ENCODE measurements around the gene IL26.
"Not testable (repeated sequence)": the region's sequence is repeated elsewhere in the genome, so short reads cannot be mapped to it uniquely, and the experiment has no call there.

The IL26 gene

DNA sequence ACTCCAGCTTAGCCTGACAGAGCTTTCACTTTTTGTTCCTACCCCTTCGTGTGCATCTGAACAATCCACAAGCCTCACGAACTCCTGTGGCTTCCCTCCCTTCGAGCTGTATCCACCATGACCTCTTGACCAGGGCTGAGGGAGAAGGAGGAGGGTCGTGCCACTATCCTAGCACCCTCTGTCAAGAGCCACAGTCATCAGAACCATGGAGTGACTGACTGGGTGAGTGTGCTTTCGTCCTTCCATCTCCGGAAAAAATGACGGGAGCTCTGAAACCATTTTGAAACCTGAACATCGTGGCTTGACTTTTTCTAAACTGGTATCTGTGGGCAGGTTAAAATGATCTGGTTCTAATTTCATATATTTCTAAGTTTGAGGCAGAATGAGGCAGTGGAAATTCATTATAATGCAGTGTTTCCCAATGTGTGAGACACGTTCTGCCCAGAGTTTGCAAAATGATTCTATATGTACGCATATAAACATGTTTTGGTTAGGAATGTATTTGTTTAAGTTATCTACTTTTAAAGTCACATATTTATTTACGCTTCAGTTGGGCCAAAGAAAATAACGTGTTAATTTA lies 27.0 kb downstream of the IL26 start:
- DNase-seq (ENCODE audit: low read depth): no peak

DNA sequence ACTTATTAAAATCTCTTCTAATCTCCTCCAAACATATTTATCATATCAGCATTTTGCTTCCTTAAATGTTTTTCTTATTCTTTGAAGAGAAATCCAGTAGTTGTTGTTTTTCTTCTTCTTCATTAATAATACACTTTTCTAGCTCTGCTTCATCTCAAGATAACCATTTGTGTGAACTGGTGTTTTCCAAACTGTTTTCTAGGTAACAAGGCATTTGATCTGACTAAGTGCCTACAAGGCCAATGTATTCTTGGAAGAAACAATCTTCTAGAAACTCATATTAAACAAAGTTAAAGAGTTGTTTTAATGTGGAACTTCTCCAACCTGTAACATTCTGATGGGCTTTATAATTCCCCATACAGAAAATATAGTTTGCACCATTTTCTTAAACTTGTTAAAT lies 35.3 kb downstream of the IL26 start:
- DNase-seq (ENCODE audit: low read depth): no peak

- DNase-seq (ENCODE audit: low read depth): peak; percentile 62
Observed at GRCh38 chr12:68189821-68190242, 35.8 kb downstream of the IL26 start.

DNA sequence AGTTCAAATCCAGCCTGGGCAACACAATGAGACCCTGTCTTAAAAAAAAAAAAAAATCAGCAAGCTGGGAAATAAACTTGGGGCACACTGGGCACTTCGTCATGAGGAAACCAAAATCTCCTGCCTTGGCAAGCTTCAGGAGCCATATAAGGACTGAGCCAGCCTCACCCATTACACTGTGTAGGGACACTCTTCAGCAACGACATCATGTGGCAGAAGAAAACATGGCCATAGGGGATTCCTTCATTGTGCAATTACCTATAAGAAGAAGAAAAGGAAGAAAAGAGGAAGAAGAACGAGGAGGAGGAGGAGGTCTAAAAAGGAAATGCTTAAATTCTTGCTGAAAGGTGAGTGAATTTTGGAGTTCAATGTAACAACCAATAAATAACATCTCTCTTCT lies 40.0 kb downstream of the IL26 start:
- DNase-seq (ENCODE audit: low read depth): no peak

DNA sequence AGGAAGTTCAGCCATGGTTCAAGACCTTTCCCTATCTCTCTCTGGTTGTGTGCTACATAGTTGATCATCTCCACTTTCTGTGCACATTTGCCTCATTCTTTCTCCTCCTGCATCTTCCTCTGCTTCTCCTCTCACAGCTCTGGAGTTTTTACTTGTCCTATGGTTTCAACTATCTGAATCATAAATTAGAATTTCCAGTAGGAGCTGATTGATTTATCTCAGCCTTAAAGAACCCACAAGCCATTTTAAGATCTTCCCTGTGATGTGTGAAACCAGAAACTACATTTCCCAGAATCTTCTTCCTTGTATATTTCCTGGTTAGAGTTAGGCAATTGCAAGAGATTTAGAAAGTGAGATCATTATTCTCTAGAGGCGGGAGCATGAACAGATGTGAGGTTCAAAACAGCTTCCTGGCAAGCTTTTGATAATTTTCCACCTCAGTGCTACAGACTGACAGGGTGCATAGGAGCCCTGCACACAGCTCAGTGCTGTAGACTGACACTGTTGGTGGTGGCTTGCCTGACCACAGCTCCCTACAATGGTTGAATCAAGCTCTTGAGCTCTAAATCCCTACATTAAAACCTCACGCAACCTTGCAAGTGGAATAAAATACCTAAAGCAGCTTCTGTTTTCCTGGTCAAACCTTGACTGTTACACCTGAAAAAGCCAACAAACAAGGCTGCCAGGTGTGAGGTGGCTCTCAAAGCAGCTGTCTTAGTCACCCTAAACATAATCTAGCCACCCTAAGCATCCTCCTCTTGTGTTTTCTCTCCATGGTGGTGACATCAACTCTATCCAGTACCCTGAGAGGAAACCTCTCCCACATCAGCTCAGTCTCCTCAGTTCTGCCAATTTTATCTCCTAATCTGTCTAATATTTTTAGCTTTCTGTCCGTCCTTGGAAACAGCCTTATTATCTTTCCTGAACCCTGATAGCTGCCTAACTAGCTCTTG lies 44.5 kb downstream of the IL26 start:
- peak; percentile 71 for DNase-seq (ENCODE audit: low read depth)

- no peak for DNase-seq (ENCODE audit: low read depth)
Observed at GRCh38 chr12:68178774-68179439, 46.7 kb downstream of the IL26 start.

DNA sequence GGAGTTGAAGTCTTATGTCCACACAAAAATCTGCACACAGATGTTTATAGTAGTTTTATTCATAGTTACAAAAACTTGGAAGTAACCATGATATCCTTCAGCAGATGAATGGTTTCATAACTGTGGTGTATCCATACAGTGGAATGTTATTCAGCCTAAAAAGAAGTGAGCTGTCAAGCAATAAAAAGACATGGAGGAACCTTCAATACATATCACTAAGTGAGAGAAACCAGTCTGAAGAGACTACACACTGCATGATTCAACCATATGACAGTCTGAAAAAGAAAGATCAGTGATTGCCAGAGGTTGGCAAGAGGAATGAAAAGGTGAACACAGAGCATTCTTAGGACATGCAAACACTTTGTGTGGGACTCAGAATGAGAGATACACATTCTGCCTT lies 47.4 kb downstream of the IL26 start:
- no peak for DNase-seq (ENCODE audit: low read depth)

DNA sequence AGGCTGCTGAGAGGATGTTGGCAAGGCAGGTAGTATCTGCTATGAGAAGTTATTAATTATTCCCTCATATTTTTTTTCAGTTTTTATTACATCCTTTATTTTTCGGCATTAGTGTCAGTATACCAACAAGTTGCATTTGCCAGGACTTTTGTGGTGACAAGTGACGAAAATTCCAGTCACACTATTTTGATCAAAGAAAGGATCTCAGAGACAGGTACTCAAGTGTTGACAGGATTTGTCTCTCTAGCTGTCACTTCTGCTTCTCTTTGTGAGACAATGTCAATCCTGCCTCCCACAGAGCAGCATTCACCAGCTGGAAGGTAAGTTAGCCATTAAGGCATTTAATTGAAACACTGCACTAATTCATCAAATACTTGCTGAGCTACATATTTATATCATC lies 48.0 kb downstream of the IL26 start:
- DNase-seq (ENCODE audit: low read depth): no peak

DNA sequence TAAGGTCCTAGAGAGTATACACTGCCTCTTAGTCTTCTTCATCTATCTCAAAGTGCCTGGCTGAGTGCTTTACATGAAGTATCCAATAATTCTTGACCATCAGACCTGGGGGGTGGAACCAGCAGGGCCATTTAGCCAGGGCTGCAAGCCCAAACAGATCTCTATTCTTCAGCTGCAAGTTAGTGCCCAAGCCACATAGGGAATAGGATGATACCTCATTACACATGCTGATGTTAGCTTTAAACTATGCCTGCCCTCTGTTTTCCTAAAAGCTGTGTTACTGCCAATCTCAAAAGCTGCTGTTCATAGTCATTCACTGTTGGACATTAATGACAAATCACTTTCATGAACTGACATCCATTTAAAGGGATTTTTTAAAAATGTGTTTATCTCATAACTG lies 49.4 kb downstream of the IL26 start:
- no peak for DNase-seq (ENCODE audit: low read depth)

GRCh38 chr12:68175557-68176061 lies 50.0 kb downstream of the IL26 start:
- no peak for DNase-seq (ENCODE audit: low read depth)

DNA sequence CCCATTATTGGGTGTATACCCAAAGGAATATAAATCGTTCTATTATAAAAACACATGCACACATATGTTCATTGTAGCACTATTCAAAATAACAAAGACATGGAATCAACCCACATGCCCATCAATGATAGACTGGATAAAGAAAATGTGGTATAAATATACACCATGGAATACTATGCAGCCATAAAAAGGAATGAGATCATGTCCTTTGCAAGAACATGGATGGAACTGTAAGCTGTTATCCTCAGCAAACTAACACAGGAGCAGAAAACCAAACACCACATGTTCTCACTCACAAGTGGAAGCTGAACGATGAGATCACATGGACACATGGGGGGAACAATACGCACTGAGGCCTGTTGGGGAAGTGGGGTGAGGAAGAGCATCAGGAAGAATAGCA lies 50.8 kb downstream of the IL26 start:
- not testable (repeated sequence) for DNase-seq (ENCODE audit: low read depth)

GRCh38 chr12:68173792-68174191 lies 51.8 kb downstream of the IL26 start:
- no peak for DNase-seq (ENCODE audit: low read depth)

- no peak for DNase-seq (ENCODE audit: low read depth)
Observed at GRCh38 chr12:68170726-68171125, 54.9 kb downstream of the IL26 start.

GRCh38 chr12:68169213-68169889 lies 56.3 kb downstream of the IL26 start:
- DNase-seq (ENCODE audit: low read depth): no peak

DNA sequence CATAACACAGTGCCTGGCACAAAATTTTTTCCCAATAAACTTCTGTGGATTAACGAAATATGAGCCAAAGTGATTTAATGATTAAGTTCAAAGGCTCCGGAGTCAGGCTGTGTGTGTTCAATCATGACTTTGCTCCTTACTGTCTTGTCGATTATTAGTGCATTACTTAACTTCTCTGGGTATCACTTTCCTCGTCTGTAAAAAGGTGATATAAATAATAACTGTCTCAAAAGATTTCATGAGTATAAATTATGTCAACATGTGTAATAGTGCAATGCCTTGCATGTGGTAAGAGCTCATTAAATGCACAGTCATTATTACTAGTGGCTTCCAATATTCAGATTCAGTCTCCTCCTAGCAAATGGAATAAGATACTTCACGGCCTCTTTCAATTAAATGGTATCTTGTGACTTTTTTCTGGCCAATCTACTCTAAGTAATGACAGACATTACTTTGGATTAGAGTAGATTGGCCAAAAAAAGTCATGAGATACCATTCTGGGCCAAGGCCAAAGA lies 59.2 kb downstream of the IL26 start:
- DNase-seq (ENCODE audit: low read depth): no peak

GRCh38 chr12:68163560-68164081 lies 62.0 kb downstream of the IL26 start:
- DNase-seq (ENCODE audit: low read depth): no peak

DNA sequence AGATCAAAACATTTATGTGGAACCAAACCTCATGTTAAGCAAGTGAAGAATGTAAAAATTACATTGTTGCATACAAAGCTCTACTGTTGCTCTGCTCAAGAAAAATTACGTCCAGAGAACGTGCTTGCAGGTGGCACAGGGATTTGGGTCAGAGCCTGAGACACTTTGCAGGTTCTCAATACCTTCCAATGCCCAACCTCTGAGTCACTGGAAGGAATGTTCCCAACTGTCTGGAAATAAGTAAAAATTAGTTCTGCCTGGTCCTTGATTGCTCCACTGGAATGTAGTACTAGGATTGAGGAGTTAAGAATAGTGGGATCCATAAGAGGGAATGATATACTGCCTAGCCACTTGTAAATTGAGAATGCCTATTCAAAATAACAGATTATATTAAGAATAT lies 63.2 kb downstream of the IL26 start:
- DNase-seq (ENCODE audit: low read depth): no peak

- DNase-seq (ENCODE audit: low read depth): no peak
Observed at GRCh38 chr12:68159681-68160304, 65.8 kb downstream of the IL26 start, which contains the start of gene IFNG. TSS of gene IFNG (minus strand) at chr12:68159740. CDS start at chr12:68159615, 125 bp downstream.

DNA sequence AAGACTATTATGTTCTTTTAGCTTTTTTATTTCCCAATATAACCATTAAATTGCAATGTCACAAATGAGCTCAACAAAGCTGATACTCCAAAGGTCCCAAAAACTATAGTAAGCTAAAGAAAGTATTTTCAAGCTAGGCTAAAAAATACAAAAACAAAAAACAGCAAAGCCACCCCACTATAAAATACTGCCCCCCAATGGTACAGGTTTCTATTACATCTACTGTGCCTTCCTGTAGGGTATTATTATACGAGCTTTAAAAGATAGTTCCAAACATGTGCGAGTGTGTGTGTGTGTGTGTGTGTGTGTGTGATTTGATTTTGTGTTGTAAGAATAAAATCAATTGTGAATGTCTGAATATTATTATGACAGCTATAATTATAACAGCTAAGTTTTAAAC lies 67.2 kb downstream of the IL26 start:
- DNase-seq (ENCODE audit: low read depth): peak; percentile 14

DNA sequence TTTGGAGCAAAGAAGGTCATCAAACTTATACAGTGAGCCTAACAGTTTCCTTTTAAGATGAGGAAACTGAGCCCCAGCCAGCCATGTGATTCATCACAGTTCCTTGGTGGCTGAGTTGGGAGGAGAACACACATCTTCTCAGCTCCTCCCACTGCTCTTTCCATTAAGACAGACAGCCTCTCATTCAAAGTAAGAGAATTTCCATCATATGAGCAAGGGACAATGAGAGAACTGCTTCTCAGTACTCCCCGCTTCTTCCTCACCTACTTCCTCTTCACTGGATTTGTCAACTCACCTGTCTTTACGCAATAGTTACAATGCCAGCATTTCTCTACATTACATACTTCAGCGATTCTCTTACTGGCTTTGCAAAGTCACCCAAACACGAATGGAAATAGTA lies 68.2 kb downstream of the IL26 start:
- no peak for DNase-seq (ENCODE audit: low read depth)

DNA sequence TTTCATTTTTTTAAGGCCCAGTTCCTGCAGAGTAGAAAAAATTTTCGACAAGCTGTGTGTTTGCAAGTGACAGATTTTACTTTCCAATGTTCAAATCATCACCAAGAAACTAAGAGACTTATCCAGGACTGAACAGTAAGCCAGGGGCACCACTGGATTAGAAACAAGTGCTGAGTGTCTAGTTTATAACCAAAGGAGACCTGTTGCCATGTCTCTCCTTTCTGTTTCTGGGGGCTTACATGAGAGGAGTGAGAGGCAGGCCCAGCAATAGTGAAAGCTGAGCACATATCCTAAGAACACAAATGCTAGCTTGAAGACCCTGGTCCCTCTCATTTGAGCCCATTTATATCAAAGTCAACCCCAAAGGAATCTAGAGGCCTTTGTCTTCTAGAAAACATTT lies 69.0 kb downstream of the IL26 start:
- no peak for DNase-seq (ENCODE audit: low read depth)
